Keratinocyte (primary cell): ENCODE measurements around the gene RBM34.

Source experiments
- CTCF ChIP-seq, 3 experiments: IDR thresholded peaks in 1 of 3; conservative IDR thresholded peaks in 1 of 3; optimal IDR thresholded peaks in 1 of 3; 2 replicates in 2 of 3; 3 replicates in 1 of 3; pipeline versions ENCODE3 to v1.5.1; 2011; ENCODE audit warnings: low read length in 3 of 3, mild to moderate bottlenecking in 3 of 3, moderate library complexity in 2 of 3, control low read depth in 1 of 3, inconsistent platforms in 1 of 3; ENCODE audit not compliant: insufficient read depth in 2 of 3; ENCODE audit errors: extremely low read depth in 1 of 3
- EZH2 ChIP-seq: IDR thresholded peaks from one replicate; pipeline ENCODE4 v1.6.1; 2012; ENCODE audit warnings: inconsistent platforms, mild to moderate bottlenecking, low read length, moderate library complexity

GRCh38 chr1:235158680-235159079 is 2.4 kb downstream of the RBM34 start:
- TF ChIP-seq CTCF (optimal IDR thresholded peaks at IDR 0.05 in 1 of 3, IDR thresholded peaks at IDR 0.05 in 1 of 3, conservative IDR thresholded peaks at IDR 0.05 in 1 of 3; ENCODE audit: extremely low read depth in 1 of 3, insufficient read depth in 2 of 3, low read length in 3 of 3) (no peak), EZH2 (no peak)
